ENCODE results near the gene EPS15.

- TF ChIP-seq CTCF (IDR thresholded peaks at IDR 0.05) (no peak), EZH2phosphoT487 (IDR thresholded peaks at IDR 0.05) (no peak), EZH2 (IDR thresholded peaks at IDR 0.05) (no peak)
Observed at GRCh38 chr1:51316846-51317120, 202.3 kb downstream of the EPS15 start.

Measured in neural progenitor cell (in vitro differentiated cells).